ENCODE results near the gene OR2M3. TPM values are rescaled to one million over a fixed set of nuclear protein-coding genes. Genes with fewer than 3 reads are reported as not detected.

OR2M3 gene
- total RNA-seq, 1 experiment from 2014 or later = not detected

DNA sequence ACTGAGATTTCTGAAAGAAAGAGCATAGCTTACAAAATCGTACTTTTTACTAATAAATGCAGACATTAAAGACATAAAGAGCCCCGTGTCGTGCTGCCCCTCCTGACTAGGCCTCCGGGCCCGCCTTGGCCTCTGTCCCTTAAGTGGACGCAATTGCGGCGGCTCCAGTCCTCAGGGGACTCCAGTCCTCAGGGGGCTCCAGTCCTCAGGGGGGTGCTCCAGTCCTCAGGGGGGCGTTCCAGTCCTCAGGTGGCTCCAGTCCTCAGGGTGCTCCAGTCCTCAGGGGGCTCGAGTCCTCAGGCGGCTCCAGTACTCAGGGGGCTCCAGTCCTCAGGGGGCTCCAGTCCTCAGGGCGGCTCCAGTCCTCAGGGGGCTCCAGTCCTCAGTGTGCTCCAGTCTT lies 33.0 kb upstream of the OR2M3 start:
- H3K36me3 ChIP-seq (ENCODE audit: control insufficient read depth in 1 of 2, insufficient read depth in 2 of 2, low read length in 2 of 2) = no peaks in the 10 kb centered on the region
- H3K27ac ChIP-seq (ENCODE audit: low read depth, low read length) = no peak overlapping the region
- no peak overlapping the region for H2AFZ ChIP-seq (ENCODE audit: low read depth, low read length, poor library complexity, severe bottlenecking)
- RAD21 ChIA-PET (ENCODE audit: low non-redundant PET in 1 of 2, low total read pairs in 2 of 2, uncharacterized antibody in 2 of 2, unreplicated experiment in 2 of 2) = no interaction called here
- H4K20me1 ChIP-seq (ENCODE audit: insufficient read depth) = no peaks in the 10 kb centered on the region
- intact Hi-C loops (cut with micrococcal nuclease) = no loop called here
- H3K79me2 ChIP-seq (ENCODE audit: insufficient read depth, low read length) = no peaks in the 10 kb centered on the region
- no peaks in the 10 kb centered on the region for H3K9me2 ChIP-seq (ENCODE audit: insufficient read depth)
- H3K9ac ChIP-seq (ENCODE audit: low read length) = no peak overlapping the region
- no peaks in the 10 kb centered on the region; a peak in 2 of 4 replicates for H3K9me3 ChIP-seq (ENCODE audit: control insufficient read depth in 1 of 2, insufficient read depth in 1 of 2, low read depth in 1 of 2, low read length in 2 of 2)
- H3K4me1 ChIP-seq (ENCODE audit: control insufficient read depth in 1 of 2, insufficient read depth in 2 of 2, low read length in 2 of 2) = no peaks in the 10 kb centered on the region
- TF ChIP-seq ELF1 (IDR thresholded peaks at IDR 0.05; ENCODE audit: borderline replicate concordance, low read depth) (no peak), REST (IDR thresholded peaks at IDR 0.05; ENCODE audit: low read depth) (no peak), POLR2A (IDR thresholded peaks at IDR 0.05; ENCODE audit: borderline replicate concordance, extremely low read depth, insufficient read depth, insufficient read length) (no peak), CBX3 (IDR thresholded peaks at IDR 0.05; ENCODE audit: low read depth) (no peak), FOSL1 (IDR thresholded peaks at IDR 0.05; ENCODE audit: low read depth) (no peak), EZH2 (IDR thresholded peaks at IDR 0.05) (no peak), RAD21 (IDR thresholded peaks at IDR 0.05; ENCODE audit: low read depth) (no peak), CEBPB (IDR thresholded peaks at IDR 0.05; ENCODE audit: low read depth) (no peak), EZH2phosphoT487 (IDR thresholded peaks at IDR 0.05; ENCODE audit: borderline replicate concordance) (no peak), ZBTB33 (IDR thresholded peaks at IDR 0.05; ENCODE audit: extremely low read depth, insufficient replicate concordance, low read length) (no peak), ZFX (IDR thresholded peaks at IDR 0.05) (no peak), YY1 (IDR thresholded peaks at IDR 0.05; ENCODE audit: extremely low read depth, insufficient replicate concordance, low read depth, low read length) (no peak), ZNF274 (IDR thresholded peaks at IDR 0.05; ENCODE audit: low read depth, low read length) (no peak), TCF7L2 (IDR thresholded peaks at IDR 0.05; ENCODE audit: borderline replicate concordance, extremely low read depth, insufficient read depth, insufficient read length) (no peak), POLR2AphosphoS5 (IDR thresholded peaks at IDR 0.05; ENCODE audit: low read depth, low read length) (no peak)
- TF ChIP-seq, protein P1, sequence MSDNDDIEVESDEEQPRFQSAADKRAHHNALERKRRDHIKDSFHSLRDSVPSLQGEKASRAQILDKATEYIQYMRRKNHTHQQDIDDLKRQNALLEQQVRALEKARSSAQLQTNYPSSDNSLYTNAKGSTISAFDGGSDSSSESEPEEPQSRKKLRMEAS (IDR thresholded peaks at IDR 0.05) = no peak
- POLR2A ChIA-PET = no interaction called here
- H3K4me3 ChIP-seq (replicated peaks in 1 of 2; ENCODE audit: low read depth in 1 of 2, low read length in 2 of 2) = no peak overlapping the region
- CTCF ChIA-PET = no interaction called here
- DNase-seq (ENCODE audit: low read depth, low spot score) = no peak
- H3K27me3 ChIP-seq (ENCODE audit: insufficient read depth, low read length) = no peaks in the 10 kb centered on the region
- no peak overlapping the region for H3K4me2 ChIP-seq (ENCODE audit: low read length)
- no TSS peak for BruUV-seq (replicated peaks)
- no peak for ATAC-seq

Data from HCT116 (cell line).